ENCODE data around the gene MEFV. TPM values are rescaled to one million over a fixed set of nuclear protein-coding genes. Genes with fewer than 3 reads are reported as not detected.
A peak's percentile ranks its signal among the peaks of the same experiment; 100 is the strongest.

The MEFV gene
- total RNA-seq, 1 donor from 2014 or later, result not detected

GRCh38 chr16:3223913-3224515 lies 32.4 kb downstream of the MEFV start:
- no peak for TF ChIP-seq CTCF (IDR thresholded peaks at IDR 0.05; ENCODE audit: unreplicated experiment)
- Mint-ChIP-seq H3K36me3 (ENCODE audit: low read depth, unreplicated experiment) (peaks cover 74% of the 10 kb centered on the region), H3K9me3 (ENCODE audit: unreplicated experiment) (peaks cover 34% of the 10 kb centered on the region), H3K4me3 (ENCODE audit: unreplicated experiment) (peak overlapping the region; percentile 81), H3K4me1 (ENCODE audit: unreplicated experiment) (no peaks in the 10 kb centered on the region), H3K27me3 (ENCODE audit: unreplicated experiment) (peaks cover 5% of the 10 kb centered on the region), H3K27ac (ENCODE audit: unreplicated experiment) (no peak overlapping the region)
- DNase-seq (ENCODE audit: low spot score), result no peak

DNA sequence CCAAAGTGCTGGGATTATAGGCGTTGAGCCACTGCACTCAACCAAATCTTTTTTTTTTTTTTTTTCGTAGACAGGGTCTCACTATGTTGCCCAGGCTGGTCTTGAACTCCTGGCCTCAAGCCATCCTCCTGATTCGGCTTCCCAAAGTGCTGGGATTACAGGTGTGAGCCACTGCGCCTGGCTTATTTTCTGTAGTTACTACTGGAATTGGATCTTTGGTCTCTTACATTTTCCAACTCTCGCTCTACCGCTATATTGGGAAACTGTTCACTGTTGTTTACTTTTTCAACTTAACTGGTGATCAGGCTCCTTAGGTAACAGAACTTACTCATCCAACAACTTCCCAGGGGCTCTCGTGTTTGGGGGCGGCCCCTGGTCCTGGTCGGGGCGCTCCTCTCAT lies 35.6 kb downstream of the MEFV start:
- Mint-ChIP-seq H3K4me1 (ENCODE audit: unreplicated experiment) (no peaks in the 10 kb centered on the region), H3K27me3 (ENCODE audit: unreplicated experiment) (peaks cover 9% of the 10 kb centered on the region), H3K9me3 (ENCODE audit: unreplicated experiment) (peaks cover 36% of the 10 kb centered on the region), H3K4me3 (ENCODE audit: unreplicated experiment) (no peak overlapping the region), H3K27ac (ENCODE audit: unreplicated experiment) (no peak overlapping the region), H3K36me3 (ENCODE audit: low read depth, unreplicated experiment) (peaks cover 52% of the 10 kb centered on the region)
- DNase-seq (ENCODE audit: low spot score), result no peak
- TF ChIP-seq CTCF (IDR thresholded peaks at IDR 0.05; ENCODE audit: unreplicated experiment), result no peak

- peaks cover 12% of the 10 kb centered on the region for H3K9me3 Mint-ChIP-seq (ENCODE audit: unreplicated experiment)
- H3K4me3 Mint-ChIP-seq (ENCODE audit: unreplicated experiment), result no peak overlapping the region
- DNase-seq (ENCODE audit: low spot score), result no peak
- no peak for TF ChIP-seq CTCF (IDR thresholded peaks at IDR 0.05; ENCODE audit: unreplicated experiment)
- peaks cover 7% of the 10 kb centered on the region for H3K27me3 Mint-ChIP-seq (ENCODE audit: unreplicated experiment)
- H3K36me3 Mint-ChIP-seq (ENCODE audit: low read depth, unreplicated experiment), result peaks cover 15% of the 10 kb centered on the region
- no peak overlapping the region for H3K27ac Mint-ChIP-seq (ENCODE audit: unreplicated experiment)
- no peaks in the 10 kb centered on the region for H3K4me1 Mint-ChIP-seq (ENCODE audit: unreplicated experiment)
Measured at GRCh38 chr16:3216263-3216640, 40.2 kb downstream of the MEFV start.

GRCh38 chr16:3215601-3216262 lies 40.7 kb downstream of the MEFV start:
- peaks cover 4% of the 10 kb centered on the region for H3K27me3 Mint-ChIP-seq (ENCODE audit: unreplicated experiment)
- peaks cover 12% of the 10 kb centered on the region for H3K9me3 Mint-ChIP-seq (ENCODE audit: unreplicated experiment)
- TF ChIP-seq CTCF (IDR thresholded peaks at IDR 0.05; ENCODE audit: unreplicated experiment), result no peak
- H3K36me3 Mint-ChIP-seq (ENCODE audit: low read depth, unreplicated experiment), result peaks cover 11% of the 10 kb centered on the region
- no peak overlapping the region for H3K27ac Mint-ChIP-seq (ENCODE audit: unreplicated experiment)
- no peaks in the 10 kb centered on the region for H3K4me1 Mint-ChIP-seq (ENCODE audit: unreplicated experiment)
- DNase-seq (ENCODE audit: low spot score), result no peak
- peak overlapping the region; percentile 1 for H3K4me3 Mint-ChIP-seq (ENCODE audit: unreplicated experiment)

- DNase-seq (ENCODE audit: low spot score), result no peak
- H3K4me1 Mint-ChIP-seq (ENCODE audit: unreplicated experiment), result no peaks in the 10 kb centered on the region
- H3K9me3 Mint-ChIP-seq (ENCODE audit: unreplicated experiment), result peaks cover 12% of the 10 kb centered on the region
- H3K27me3 Mint-ChIP-seq (ENCODE audit: unreplicated experiment), result peaks cover 4% of the 10 kb centered on the region
- no peak overlapping the region for H3K27ac Mint-ChIP-seq (ENCODE audit: unreplicated experiment)
- peaks cover 11% of the 10 kb centered on the region for H3K36me3 Mint-ChIP-seq (ENCODE audit: low read depth, unreplicated experiment)
- TF ChIP-seq CTCF (IDR thresholded peaks at IDR 0.05; ENCODE audit: unreplicated experiment), result no peak
- peak overlapping the region; percentile 2 for H3K4me3 Mint-ChIP-seq (ENCODE audit: unreplicated experiment)
Measured at GRCh38 chr16:3214904-3215600, 41.4 kb downstream of the MEFV start.
